ENCODE measurements around the gene CALHM3.

Gene CALHM3

GRCh38 chr10:103474077-103474476 is 5.0 kb downstream of the CALHM3 start:
- no peak for DNase-seq (ENCODE audit: low read depth, low spot score)

DNA sequence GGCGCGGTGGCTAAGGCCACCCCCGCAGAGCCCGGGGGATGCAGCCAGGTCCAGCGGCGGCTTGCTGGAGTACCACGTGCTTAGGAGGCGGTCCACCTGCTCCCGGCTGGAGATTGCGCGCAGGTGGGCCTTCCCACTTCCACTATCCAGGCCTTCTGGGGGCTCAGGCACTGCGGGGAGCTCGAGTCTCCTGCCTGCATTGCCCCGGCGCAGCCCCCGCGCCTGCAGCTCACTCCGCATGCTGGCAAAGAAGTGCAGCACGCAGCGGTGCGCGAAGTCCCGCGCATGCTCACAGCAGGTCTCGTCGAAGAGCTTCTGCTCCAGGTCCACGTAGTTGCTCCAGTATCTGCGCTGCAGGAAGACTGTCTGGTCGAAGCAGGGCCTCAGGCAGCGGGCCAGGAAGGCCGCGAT is 5.8 kb downstream of the CALHM3 start:
- no peak for DNase-seq (ENCODE audit: low read depth, low spot score)

- no peak for DNase-seq (ENCODE audit: low read depth, low spot score)
These were observed 7.0 kb downstream of the CALHM3 start for GRCh38 chr10:103472005-103472404.

DNA sequence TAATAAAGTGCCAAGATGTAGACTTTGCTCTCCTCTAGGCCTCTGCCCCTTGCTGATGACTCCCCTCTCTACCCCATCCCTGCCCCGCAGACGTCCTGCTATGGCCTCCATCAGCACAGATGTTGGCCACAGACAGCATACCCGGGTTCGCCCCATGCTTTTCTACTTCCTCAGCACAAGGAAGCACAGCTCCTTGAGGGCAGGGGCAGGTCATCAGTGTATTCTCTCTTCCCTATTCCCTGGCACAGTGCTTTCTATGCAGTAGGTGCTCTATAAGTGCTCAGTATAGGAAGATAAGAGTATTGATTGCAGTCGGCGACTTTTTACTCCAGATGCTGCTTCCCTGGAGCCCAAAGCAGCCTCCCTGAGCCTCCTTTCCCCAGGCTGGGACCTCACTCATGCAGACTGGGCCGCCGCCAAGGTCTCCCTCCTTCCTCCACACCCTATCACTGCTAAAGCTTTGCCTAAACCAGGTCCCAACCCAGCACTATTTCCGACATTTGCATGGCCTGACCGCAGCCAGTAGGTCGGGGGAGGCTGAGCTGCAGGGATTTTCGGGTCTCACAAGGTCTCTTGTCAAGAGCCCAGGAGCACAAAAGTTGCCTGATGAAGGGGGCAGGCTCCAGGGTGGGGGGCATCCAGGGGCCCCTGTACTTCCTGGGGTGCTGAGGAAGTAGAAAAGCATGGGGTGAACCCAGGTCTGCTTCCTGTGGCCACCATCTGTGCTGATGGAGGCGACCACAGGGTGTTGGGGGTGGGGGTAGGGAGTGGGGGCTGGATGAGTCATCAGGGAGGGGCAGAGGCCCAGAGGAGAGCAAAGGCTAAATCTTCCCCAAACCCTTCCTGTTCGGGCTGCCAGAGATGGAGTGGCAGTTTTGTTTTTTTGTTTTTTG is 8.0 kb downstream of the CALHM3 start:
- no peak for DNase-seq (ENCODE audit: low read depth, low spot score)

- no peak for DNase-seq (ENCODE audit: low read depth, low spot score)
These were observed 9.8 kb downstream of the CALHM3 start for GRCh38 chr10:103469201-103469600.

- DNase-seq (ENCODE audit: low read depth, low spot score) = no peak
These were observed 11.6 kb downstream of the CALHM3 start for GRCh38 chr10:103467406-103467805.

GRCh38 chr10:103466734-103467133 is 12.3 kb downstream of the CALHM3 start:
- DNase-seq (ENCODE audit: low read depth, low spot score) = no peak

DNA sequence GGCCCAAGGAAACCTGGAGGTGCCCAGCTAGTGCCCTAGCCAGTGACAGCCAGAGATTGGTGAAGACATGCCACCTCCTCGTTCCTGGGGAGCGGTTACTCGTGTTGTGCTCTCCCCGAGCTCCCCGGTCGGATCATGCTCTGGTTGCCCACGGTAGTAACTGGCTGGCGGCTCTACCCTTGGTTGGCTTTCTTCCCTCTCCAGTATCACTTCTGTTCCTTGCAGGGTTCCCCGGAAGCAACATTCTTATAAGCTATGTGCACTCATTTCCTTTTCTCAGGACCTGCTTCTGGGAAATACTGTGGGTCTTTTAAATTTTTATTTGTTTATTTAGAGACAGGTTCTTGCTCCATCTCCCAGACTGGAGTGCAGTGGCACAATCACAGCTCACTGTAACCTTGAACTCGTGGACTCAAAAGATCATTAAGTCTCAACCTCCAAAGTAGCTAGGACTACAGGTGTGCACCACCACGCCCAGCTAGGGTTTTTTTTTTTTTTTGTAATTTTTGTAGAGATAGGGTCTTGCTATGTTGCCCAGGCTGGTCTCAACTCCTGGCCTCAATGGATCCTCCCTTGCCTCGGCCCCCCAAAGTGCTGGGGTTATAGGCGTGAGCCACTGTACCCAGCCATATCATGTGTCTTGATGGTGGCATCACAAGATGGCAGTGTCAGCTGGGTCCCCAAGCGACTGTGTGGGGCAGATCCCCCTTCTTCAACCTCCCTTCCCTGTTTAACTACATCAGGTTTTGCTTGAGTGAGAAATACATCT is 13.4 kb downstream of the CALHM3 start:
- DNase-seq (ENCODE audit: low read depth, low spot score) = no peak

DNA sequence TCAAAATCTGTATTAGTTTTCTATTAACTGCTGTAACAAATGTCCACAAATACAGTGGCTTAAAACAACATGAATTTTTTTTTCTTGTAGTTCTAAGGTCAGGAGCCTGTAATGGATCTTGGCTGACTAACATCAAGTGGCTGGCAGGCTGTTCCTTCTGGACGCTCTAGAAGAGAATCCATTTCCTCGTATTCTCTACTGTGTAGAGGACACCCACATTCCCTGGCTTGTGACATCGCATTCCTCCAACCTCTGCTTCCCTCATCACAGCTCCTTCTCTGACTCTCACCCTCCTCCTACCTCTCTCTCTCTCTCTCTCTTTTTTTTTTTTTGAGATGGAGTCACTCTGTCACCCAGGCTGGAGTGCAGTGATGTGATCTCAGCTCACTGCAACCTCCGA is 15.5 kb downstream of the CALHM3 start:
- DNase-seq (ENCODE audit: low read depth, low spot score) = no peak

- DNase-seq (ENCODE audit: low read depth, low spot score) = no peak
These were observed 19.4 kb downstream of the CALHM3 start for GRCh38 chr10:103459615-103460014.

GRCh38 chr10:103458720-103459119 is 20.3 kb downstream of the CALHM3 start, which contains the start of gene CALHM1:
Gene CALHM1 (minus strand): TSS chr10:103458900. CDS start chr10:103458751, 149 bp downstream.
- DNase-seq (ENCODE audit: low read depth, low spot score) = peak; percentile 74

DNA sequence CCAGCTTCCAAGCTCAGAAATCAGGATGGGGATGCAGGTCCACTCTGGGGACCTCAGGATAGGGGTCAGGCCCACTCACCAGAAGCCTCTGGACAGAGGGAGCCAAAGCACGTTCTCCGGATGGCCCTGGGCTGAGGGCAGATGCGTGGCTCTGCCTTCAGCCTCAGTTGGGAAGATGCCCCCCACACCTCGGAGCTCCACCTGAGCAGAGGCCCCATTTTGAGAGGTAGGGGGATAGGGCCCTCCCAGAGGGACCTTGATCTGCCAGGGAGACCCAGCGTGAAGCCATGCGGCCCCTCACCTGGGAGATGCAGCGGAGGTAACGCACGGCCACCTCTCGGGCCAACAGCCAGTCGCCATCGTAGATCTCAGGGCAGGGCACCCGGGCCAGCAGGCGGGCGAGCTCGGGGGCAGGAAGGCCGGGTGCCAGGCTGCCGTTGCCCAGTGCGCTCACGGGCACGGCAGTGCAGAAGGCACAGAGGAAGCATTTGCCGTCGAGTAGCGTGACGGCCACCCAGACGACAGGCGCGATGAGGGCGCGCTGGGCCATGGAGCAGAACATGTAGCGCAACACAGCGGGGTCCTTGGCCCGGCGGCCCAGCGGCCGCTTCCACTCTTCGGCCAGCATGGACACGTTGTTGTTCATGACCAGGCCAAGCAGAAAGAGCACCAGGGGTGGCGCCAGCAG is 21.0 kb downstream of the CALHM3 start:
- no peak for DNase-seq (ENCODE audit: low read depth, low spot score)

DNA sequence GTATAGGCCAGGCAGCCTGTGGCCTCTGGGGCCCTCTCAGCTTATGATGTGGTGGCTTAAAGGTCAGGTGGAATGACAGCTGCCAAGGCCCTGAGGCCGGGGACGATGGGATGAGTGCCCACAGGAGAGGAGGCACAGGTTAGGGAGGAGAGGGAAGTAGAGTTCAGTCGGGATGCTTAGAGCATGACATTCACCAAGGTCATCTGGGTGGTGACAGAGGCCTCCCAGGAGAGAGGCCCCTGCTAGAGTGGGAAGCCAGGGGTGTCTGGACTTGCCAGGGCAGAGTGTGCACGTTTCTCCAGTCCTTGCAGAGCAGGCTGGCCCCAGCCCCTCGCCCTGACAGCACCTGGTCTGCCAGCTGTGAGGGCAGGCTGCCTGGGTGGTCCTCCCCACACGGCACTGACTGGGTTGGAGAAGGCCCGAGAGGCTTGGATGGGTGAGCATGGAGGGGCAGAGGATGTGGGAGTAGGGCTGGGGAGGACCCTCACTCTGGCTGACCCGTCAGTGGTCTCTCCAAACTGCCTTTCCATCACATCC is 21.8 kb downstream of the CALHM3 start:
- no peak for DNase-seq (ENCODE audit: low read depth, low spot score)

GRCh38 chr10:103456074-103456660 is 22.9 kb downstream of the CALHM3 start:
- no peak for DNase-seq (ENCODE audit: low read depth, low spot score)

DNA sequence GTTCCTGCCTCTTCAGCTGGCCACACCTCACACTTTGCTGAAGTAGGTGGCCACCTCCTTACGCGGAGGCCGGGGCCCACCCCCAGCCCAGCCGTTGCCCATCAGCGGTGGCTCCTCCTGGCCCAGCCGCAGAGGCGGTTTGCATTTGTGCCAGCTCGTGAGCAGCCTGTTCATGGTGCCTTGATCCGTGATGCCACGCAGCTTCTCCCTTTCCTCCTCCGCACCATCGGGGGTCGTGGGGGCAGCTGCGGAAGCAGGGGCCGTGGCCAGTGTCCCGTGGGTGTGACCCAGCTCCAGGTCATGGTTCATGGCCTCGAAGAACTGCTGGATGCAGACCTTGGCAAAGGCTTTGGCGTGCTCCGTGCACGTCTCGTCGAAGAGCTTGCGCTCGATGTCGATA is 23.8 kb downstream of the CALHM3 start:
- no peak for DNase-seq (ENCODE audit: low read depth, low spot score)

DNA sequence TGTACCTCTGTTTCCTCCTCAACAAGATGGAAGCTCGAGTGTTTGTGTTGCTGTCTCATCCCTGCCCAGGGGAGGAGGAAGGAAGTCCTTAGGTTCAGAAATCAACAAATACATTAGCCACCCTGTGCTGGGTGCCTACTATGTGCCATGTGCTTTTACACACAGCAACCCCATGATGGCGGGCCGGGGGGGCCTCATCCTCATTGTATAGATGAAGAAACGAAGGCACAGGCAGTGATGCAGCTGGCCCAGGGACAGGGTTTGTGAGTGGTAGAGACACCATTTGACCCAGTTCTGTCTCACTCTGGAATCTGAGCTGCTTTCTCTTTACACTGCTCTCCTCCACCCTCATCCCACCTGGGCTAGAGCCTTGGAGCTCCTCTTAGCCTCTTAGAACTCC is 25.0 kb downstream of the CALHM3 start:
- DNase-seq (ENCODE audit: low read depth, low spot score) = no peak

DNA sequence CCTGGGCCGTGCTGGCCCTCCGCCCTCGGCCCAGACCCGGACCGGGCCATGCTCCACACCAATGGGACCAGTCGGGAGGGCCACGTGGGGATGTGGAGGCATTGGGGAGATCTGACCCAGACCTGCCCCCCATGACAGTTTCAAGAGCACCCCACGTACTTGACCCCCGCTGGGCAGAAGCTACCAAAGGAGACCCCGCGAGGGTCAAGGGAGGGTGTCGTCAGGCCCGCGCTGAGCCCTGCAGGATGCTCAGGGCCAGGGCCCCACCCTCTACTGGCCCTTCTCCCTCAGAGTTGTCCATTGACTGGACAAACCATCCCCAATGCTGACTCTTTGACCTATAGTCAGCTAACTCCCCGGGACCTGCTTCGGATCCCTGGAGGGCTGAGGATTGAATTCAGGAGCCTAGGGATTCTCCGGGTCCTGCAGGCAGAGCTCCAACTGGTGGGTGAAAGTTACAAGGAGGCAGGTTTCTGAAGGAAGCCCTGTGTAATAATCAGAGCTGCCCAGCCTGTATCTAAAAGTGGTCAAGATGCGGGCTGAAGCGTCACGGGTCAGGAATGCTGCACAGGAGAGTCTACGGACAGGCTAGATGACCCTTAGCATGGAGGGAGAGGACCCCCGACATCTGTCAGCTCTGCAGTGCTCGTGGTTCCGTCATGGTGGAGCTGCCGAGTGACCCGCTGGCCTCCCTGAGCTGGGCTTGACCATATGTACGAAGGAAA is 26.4 kb downstream of the CALHM3 start:
- DNase-seq (ENCODE audit: low read depth, low spot score) = peak; percentile 23

DNA sequence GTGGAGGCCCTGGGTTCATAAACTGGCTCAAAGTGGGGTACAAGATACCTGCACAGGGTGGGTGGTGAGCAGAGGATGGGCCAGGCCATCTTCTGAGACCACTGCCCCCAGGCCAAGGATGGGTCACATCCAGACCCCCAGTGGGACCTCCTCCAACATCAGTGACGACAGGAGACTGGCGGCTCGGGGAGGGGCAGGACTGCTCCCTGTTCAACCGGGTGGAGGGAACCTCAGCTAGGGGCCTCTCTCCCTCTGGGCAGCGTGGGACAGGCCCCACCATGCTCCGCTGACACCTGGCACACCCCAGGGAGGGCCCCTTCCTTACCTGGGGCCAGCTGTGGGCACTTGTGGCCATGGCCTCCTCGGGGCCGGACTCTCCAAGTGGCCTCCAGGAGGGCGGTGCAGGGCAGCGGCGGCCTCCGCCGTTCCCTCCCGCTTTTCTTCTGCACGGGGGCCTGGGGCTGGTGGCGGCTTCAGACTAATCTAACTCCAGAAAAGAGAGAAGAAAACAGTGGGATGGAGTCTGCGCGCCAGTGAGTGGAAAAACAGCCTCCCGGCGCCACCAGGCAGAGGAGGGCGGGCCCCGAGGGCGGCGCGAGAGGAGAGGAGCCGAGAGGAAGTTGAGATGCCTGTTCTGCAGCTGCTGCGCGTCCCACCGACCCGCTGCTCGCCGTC is 27.1 kb downstream of the CALHM3 start, which contains the start of gene CALHM2:
TSS of gene CALHM2 (minus strand) at position 540 of the 675 bp plus-strand sequence. CDS start 2,429 bp downstream, outside the sequence.
- peak; percentile 85 for DNase-seq (ENCODE audit: low read depth, low spot score)

- peak; percentile 76 for DNase-seq (ENCODE audit: low read depth, low spot score)
These were observed 27.8 kb downstream of the CALHM3 start for GRCh38 chr10:103451091-103451813.

All from ELF-1 (cell line).